Measurements from ENCODE around the gene CRYBA4.

DNA sequence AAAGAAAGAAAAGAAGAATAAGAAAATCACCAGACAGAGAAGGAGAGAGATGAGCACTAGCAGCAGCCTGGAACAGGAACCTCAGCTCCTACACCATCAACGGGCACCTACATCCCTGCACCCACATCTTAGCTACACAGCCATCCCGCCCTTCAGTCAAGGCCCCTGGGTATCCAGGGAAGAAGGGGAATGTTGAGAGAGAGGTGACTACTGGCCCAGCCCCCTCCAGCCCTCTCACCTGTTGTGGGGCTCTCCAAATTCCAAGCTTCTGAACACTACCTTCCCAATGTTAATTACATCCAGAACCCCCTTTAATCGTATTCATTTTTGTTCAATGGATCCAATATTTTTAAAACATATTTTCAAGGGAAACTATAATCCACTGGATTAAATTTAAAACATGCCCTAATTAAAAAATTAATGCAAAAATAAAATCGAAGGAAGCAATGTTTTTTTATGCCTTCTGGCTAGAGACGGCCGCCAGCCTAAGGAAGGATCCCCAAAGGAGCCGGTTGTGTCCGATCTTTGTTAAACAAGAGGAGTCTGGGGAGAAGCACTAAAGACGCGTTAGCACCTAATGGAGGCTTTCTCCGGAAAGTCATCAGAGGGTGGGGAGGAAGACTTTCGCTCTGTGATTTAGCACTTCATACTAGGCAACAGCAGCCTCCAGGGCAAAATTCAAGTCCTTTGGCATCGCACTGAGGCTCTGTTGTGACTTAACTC is 41.4 kb upstream of the CRYBA4 start:
- TF ChIP-seq, protein P1, sequence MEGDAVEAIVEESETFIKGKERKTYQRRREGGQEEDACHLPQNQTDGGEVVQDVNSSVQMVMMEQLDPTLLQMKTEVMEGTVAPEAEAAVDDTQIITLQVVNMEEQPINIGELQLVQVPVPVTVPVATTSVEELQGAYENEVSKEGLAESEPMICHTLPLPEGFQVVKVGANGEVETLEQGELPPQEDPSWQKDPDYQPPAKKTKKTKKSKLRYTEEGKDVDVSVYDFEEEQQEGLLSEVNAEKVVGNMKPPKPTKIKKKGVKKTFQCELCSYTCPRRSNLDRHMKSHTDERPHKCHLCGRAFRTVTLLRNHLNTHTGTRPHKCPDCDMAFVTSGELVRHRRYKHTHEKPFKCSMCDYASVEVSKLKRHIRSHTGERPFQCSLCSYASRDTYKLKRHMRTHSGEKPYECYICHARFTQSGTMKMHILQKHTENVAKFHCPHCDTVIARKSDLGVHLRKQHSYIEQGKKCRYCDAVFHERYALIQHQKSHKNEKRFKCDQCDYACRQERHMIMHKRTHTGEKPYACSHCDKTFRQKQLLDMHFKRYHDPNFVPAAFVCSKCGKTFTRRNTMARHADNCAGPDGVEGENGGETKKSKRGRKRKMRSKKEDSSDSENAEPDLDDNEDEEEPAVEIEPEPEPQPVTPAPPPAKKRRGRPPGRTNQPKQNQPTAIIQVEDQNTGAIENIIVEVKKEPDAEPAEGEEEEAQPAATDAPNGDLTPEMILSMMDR (IDR thresholded peaks at IDR 0.05) = no peak
- no peak for TF ChIP-seq EP300 (IDR thresholded peaks at IDR 0.05)

Data from tibial nerve (tissue), 4 donors.